Measurements from ENCODE around the gene CHRNA1.

Gene CHRNA1

DNA sequence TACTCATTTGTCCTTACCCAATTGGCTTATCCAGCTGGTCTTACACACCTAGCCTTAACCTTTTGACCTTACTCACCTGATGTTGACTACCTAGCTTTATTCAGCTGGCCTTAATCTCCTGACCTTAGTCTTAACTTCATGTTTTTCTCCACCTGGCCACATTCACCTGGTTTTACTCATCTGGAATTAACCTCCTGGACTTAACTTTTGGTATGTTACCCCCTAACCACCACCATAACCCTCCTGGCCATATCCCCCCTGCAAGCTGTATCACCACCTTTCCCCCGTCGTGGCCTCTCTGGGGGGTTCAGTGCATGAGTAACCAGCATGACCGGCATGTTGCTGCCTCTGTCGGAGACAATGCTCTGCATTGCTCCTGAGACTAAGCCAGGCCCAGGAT, 45.7 kb downstream of the CHRNA1 start:
- Histone ChIP-seq H3K9me2 (replicated peaks; ENCODE audit: insufficient read depth, low read length) (no peaks in the 10 kb centered on the region), H4K20me1 (ENCODE audit: low read depth, low read length) (no peaks in the 10 kb centered on the region), H3K79me2 (ENCODE audit: insufficient read depth, low read length) (no peaks in the 10 kb centered on the region), H3K36me3 (ENCODE audit: low read length) (no peaks in the 10 kb centered on the region), H3K4me3 (ENCODE audit: insufficient read depth, low read length, poor library complexity, severe bottlenecking) (no peak overlapping the region), H2AFZ (ENCODE audit: low read depth, low read length, severe bottlenecking) (no peak overlapping the region), H3K9me3 (ENCODE audit: insufficient read depth, low read length) (no peaks in the 10 kb centered on the region), H3K4me2 (ENCODE audit: low read depth, low read length, poor library complexity, severe bottlenecking) (no peak overlapping the region), H3K9ac (ENCODE audit: low read length) (no peak overlapping the region), H3K27me3 (ENCODE audit: low read length) (no peaks in the 10 kb centered on the region), H3K27ac (ENCODE audit: low read depth, low read length) (no peak overlapping the region), H3F3A (ENCODE audit: insufficient read depth) (no peaks in the 10 kb centered on the region)
- no peak for TF ChIP-seq EZH2phosphoT487 (conservative IDR thresholded peaks at IDR 0.05; ENCODE audit: low read length)
- TF ChIP-seq CTCF (IDR thresholded peaks at IDR 0.05; ENCODE audit: insufficient read depth, low read length, poor library complexity, severe bottlenecking), result no peak

GRCh38 chr2:174717916-174718315, 46.4 kb downstream of the CHRNA1 start:
- Histone ChIP-seq H3K9ac (ENCODE audit: low read length) (no peak overlapping the region), H4K20me1 (ENCODE audit: low read depth, low read length) (no peaks in the 10 kb centered on the region), H3K27me3 (ENCODE audit: low read length) (no peaks in the 10 kb centered on the region), H3K4me2 (ENCODE audit: low read depth, low read length, poor library complexity, severe bottlenecking) (no peak overlapping the region), H2AFZ (ENCODE audit: low read depth, low read length, severe bottlenecking) (no peak overlapping the region), H3K36me3 (ENCODE audit: low read length) (no peaks in the 10 kb centered on the region), H3K4me3 (ENCODE audit: insufficient read depth, low read length, poor library complexity, severe bottlenecking) (no peak overlapping the region), H3K9me2 (replicated peaks; ENCODE audit: insufficient read depth, low read length) (no peaks in the 10 kb centered on the region), H3K9me3 (ENCODE audit: insufficient read depth, low read length) (no peaks in the 10 kb centered on the region), H3K27ac (ENCODE audit: low read depth, low read length) (no peak overlapping the region), H3K79me2 (ENCODE audit: insufficient read depth, low read length) (no peaks in the 10 kb centered on the region), H3F3A (ENCODE audit: insufficient read depth) (no peaks in the 10 kb centered on the region)
- TF ChIP-seq CTCF (IDR thresholded peaks at IDR 0.05; ENCODE audit: insufficient read depth, low read length, poor library complexity, severe bottlenecking) (no peak), EZH2phosphoT487 (conservative IDR thresholded peaks at IDR 0.05; ENCODE audit: low read length) (no peak)

DNA sequence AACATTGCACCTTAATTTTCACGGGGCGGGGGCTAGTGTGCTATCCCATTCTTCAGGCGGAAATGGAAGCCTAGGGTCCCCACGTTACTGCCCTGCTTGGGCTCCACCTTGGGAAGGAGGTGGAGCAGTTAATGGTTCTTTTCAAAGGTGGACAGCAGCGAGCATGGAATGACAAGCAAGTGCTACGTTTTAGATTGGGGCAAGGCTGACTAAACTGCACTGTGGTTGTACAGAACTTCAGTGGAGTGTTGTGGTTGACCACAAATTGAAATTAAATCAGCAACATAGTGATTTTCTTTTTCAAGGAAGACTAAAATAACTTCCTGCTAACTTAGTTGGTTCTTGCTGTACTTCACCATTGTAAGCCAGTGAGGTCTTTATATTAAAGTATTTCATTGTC, 47.0 kb downstream of the CHRNA1 start:
- no peak overlapping the region for H2AFZ ChIP-seq (ENCODE audit: low read depth, low read length, severe bottlenecking)
- no peaks in the 10 kb centered on the region for H3K36me3 ChIP-seq (ENCODE audit: low read length)
- no peaks in the 10 kb centered on the region for H3K79me2 ChIP-seq (ENCODE audit: insufficient read depth, low read length)
- no peak overlapping the region for H3K4me2 ChIP-seq (ENCODE audit: low read depth, low read length, poor library complexity, severe bottlenecking)
- no peaks in the 10 kb centered on the region for H3K9me3 ChIP-seq (ENCODE audit: insufficient read depth, low read length)
- H3K27me3 ChIP-seq (ENCODE audit: low read length), result no peaks in the 10 kb centered on the region
- no peaks in the 10 kb centered on the region for H3K9me2 ChIP-seq (replicated peaks; ENCODE audit: insufficient read depth, low read length)
- no peaks in the 10 kb centered on the region for H4K20me1 ChIP-seq (ENCODE audit: low read depth, low read length)
- TF ChIP-seq EZH2phosphoT487 (conservative IDR thresholded peaks at IDR 0.05; ENCODE audit: low read length) (no peak), CTCF (IDR thresholded peaks at IDR 0.05; ENCODE audit: insufficient read depth, low read length, poor library complexity, severe bottlenecking) (no peak)
- no peaks in the 10 kb centered on the region for H3F3A ChIP-seq (ENCODE audit: insufficient read depth)
- H3K27ac ChIP-seq (ENCODE audit: low read depth, low read length), result no peak overlapping the region
- H3K9ac ChIP-seq (ENCODE audit: low read length), result no peak overlapping the region
- H3K4me3 ChIP-seq (ENCODE audit: insufficient read depth, low read length, poor library complexity, severe bottlenecking), result no peak overlapping the region

GRCh38 chr2:174716785-174717184, 47.5 kb downstream of the CHRNA1 start:
- no peak overlapping the region for H2AFZ ChIP-seq (ENCODE audit: low read depth, low read length, severe bottlenecking)
- no peaks in the 10 kb centered on the region for H3K36me3 ChIP-seq (ENCODE audit: low read length)
- no peaks in the 10 kb centered on the region for H3F3A ChIP-seq (ENCODE audit: insufficient read depth)
- no peaks in the 10 kb centered on the region for H3K9me2 ChIP-seq (replicated peaks; ENCODE audit: insufficient read depth, low read length)
- no peaks in the 10 kb centered on the region for H3K79me2 ChIP-seq (ENCODE audit: insufficient read depth, low read length)
- H3K27me3 ChIP-seq (ENCODE audit: low read length), result no peaks in the 10 kb centered on the region
- no peak overlapping the region for H3K27ac ChIP-seq (ENCODE audit: low read depth, low read length)
- no peaks in the 10 kb centered on the region for H4K20me1 ChIP-seq (ENCODE audit: low read depth, low read length)
- TF ChIP-seq CTCF (IDR thresholded peaks at IDR 0.05; ENCODE audit: insufficient read depth, low read length, poor library complexity, severe bottlenecking) (no peak), EZH2phosphoT487 (conservative IDR thresholded peaks at IDR 0.05; ENCODE audit: low read length) (no peak)
- no peak overlapping the region for H3K4me3 ChIP-seq (ENCODE audit: insufficient read depth, low read length, poor library complexity, severe bottlenecking)
- no peak overlapping the region for H3K4me2 ChIP-seq (ENCODE audit: low read depth, low read length, poor library complexity, severe bottlenecking)
- H3K9ac ChIP-seq (ENCODE audit: low read length), result no peak overlapping the region
- H3K9me3 ChIP-seq (ENCODE audit: insufficient read depth, low read length), result no peaks in the 10 kb centered on the region

Measured in SU-DHL-6 (cell line).